Stomach (tissue), 9 donors: ENCODE data around the gene BCL2. TPM values are rescaled to one million over a fixed set of nuclear protein-coding genes. Genes with fewer than 3 reads are reported as not detected.

Experiments used
- DNase-seq, 2 donors: peaks; one replicate each; pipeline versions ENCODE4 v3.0.0 to v3.0.0-alpha.2; 2013 to 2019
- H3K27ac ChIP-seq, 5 donors: fragments of 200-600 bp in 4 of 5; sonication (generic) in 4 of 5; one replicate each; pipeline ENCODE4 v1.5.1; 2013 to 2019; ENCODE audit warnings: mild to moderate bottlenecking in 1 of 5, moderate library complexity in 1 of 5
- H3K27me3 ChIP-seq, 3 donors: fragments of 200-600 bp; sonication (generic); one replicate each; pipeline ENCODE4 v1.5.1; 2017 to 2019; ENCODE audit warnings: mixed run types in 1 of 3
- H3K36me3 ChIP-seq, 4 donors: fragments of 200-600 bp; sonication (generic); 1 replicate in 3 of 4; 2 replicates in 1 of 4; pipeline ENCODE4 v1.5.1; 2016 to 2019
- H3K4me1 ChIP-seq, 4 donors: fragments of 200-600 bp; sonication (generic); one replicate each; pipeline ENCODE4 v1.5.1; 2016 to 2019
- H3K4me3 ChIP-seq, 4 donors: fragments of 200-600 bp; sonication (generic) in 3 of 4; one replicate each; pipeline ENCODE4 v1.5.1; 2016 to 2019; ENCODE audit warnings: mild to moderate bottlenecking in 1 of 4
- H3K9me3 ChIP-seq, 4 donors: fragments of 200-600 bp; sonication (generic); one replicate each; pipeline ENCODE4 v1.5.1; 2016 to 2019
- EP300 ChIP-seq: sonication (generic); formaldehyde crosslinking; IDR thresholded peaks from one replicate; pipeline ENCODE4 v1.6.1; 2017; ENCODE audit warnings: antibody characterized with exemption
- POLR2A ChIP-seq, 4 donors: fragments of 450-650 bp; IDR thresholded peaks; one replicate each; pipeline ENCODE4 v1.6.1; 2016; ENCODE audit warnings: antibody characterized with exemption in 4 of 4, control low read depth in 2 of 4, mild to moderate bottlenecking in 1 of 4, moderate library complexity in 1 of 4
- POLR2AphosphoS5 ChIP-seq, 3 donors: sonication (generic); formaldehyde crosslinking; IDR thresholded peaks; one replicate each; pipeline ENCODE4 v1.6.1; 2016; ENCODE audit warnings: antibody characterized with exemption in 3 of 3
- WGBS, 5 donors: extraction: QIAGEN DNeasy Blood & Tissue Kit in 3 of 5; methylation state at CpG; one replicate each; pipeline versions ENCODE4 v1.1.5 to v1.1.7; 2013 to 2018; 5-methylcytosine and 5-hydroxymethylcytosine counted together
- intact Hi-C: fragments of 100-400 bp; cut with DNase I; formaldehyde crosslinking; loops from one replicate; pipeline ENCODE4 v1.15.1; 2023; ENCODE audit warnings: low total_unique reads
- polyA plus RNA-seq, 3 donors: library from polyadenylated mRNA; stranded (reverse); fragments of 200-250 nt; gene quantifications; one replicate each; pipeline ENCODE4 v1.2.3, GENCODE V29; 2013
- total RNA-seq, 5 donors: library from RNA; depleted of rRNA; stranded (reverse); fragments of >200 nt; gene quantifications; one replicate each; pipeline versions ENCODE4 v1.1.0 to v1.2.3, GENCODE V29; 2014 to 2016
- TF ChIP-seq, protein P1 (sequence below), 7 experiments: fragments of 450-650 bp in 4 of 7; fragments of 200-600 bp in 3 of 7; sonication (generic) in 3 of 7; IDR thresholded peaks; one replicate each; pipeline ENCODE4 v1.5.1; 2016 to 2019; ENCODE audit warnings: antibody characterized with exemption in 7 of 7, control low read depth in 2 of 7, mild to moderate bottlenecking in 1 of 7
- donor health status: healthy with polysubstance abuse.
- donor health status: Bipolar disorder and iron deficiency.
- donor health status: healthy.

BCL2 gene
- total and polyA plus RNA-seq, 8 donors = 1.5 to 53.9 (median 6.0) TPM

DNA sequence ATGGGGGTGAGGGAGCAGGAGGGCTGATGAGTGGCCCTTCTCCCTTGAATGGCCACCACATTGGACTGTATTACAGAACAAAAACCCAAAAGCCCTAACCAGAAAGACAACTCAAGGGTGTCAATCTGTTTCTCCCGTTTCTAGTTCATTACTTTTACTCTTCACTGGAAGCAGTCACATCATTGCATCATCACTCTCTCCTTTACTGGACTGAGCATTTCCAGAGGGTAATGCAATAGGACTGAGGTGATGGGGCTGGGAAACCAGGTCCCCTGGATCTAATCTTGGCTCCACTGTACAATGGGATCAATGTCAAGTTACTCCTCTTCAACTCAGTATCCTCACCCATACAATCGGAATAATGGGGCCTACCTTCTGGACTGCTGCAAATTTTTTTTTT is 56.1 kb downstream of the BCL2 start:
- Histone ChIP-seq H3K27me3 (no peaks in the 10 kb centered on the region), H3K27ac (peak overlapping the region in 4 of 5 donors; percentile 52 to 85 (median 58)), H3K36me3 (no peaks in the 10 kb centered on the region), H3K4me3 (no peak overlapping the region), H3K4me1 (peaks cover 0 to 61% (median 10%) of the 10 kb centered on the region in 4 donors), H3K9me3 (no peaks in the 10 kb centered on the region)
- intact Hi-C loops = no loop called here
- no peak for DNase-seq
- WGBS, 5 donors = 78 to 90% (median 85%) methylated on average over 2 of the region's 2 CpGs
- TF ChIP-seq POLR2A (IDR thresholded peaks at IDR 0.05) (no peak), EP300 (no peak), POLR2AphosphoS5 (IDR thresholded peaks at IDR 0.05) (no peak)
- TF ChIP-seq, protein P1, sequence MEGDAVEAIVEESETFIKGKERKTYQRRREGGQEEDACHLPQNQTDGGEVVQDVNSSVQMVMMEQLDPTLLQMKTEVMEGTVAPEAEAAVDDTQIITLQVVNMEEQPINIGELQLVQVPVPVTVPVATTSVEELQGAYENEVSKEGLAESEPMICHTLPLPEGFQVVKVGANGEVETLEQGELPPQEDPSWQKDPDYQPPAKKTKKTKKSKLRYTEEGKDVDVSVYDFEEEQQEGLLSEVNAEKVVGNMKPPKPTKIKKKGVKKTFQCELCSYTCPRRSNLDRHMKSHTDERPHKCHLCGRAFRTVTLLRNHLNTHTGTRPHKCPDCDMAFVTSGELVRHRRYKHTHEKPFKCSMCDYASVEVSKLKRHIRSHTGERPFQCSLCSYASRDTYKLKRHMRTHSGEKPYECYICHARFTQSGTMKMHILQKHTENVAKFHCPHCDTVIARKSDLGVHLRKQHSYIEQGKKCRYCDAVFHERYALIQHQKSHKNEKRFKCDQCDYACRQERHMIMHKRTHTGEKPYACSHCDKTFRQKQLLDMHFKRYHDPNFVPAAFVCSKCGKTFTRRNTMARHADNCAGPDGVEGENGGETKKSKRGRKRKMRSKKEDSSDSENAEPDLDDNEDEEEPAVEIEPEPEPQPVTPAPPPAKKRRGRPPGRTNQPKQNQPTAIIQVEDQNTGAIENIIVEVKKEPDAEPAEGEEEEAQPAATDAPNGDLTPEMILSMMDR (IDR thresholded peaks at IDR 0.05) = no peak

DNA sequence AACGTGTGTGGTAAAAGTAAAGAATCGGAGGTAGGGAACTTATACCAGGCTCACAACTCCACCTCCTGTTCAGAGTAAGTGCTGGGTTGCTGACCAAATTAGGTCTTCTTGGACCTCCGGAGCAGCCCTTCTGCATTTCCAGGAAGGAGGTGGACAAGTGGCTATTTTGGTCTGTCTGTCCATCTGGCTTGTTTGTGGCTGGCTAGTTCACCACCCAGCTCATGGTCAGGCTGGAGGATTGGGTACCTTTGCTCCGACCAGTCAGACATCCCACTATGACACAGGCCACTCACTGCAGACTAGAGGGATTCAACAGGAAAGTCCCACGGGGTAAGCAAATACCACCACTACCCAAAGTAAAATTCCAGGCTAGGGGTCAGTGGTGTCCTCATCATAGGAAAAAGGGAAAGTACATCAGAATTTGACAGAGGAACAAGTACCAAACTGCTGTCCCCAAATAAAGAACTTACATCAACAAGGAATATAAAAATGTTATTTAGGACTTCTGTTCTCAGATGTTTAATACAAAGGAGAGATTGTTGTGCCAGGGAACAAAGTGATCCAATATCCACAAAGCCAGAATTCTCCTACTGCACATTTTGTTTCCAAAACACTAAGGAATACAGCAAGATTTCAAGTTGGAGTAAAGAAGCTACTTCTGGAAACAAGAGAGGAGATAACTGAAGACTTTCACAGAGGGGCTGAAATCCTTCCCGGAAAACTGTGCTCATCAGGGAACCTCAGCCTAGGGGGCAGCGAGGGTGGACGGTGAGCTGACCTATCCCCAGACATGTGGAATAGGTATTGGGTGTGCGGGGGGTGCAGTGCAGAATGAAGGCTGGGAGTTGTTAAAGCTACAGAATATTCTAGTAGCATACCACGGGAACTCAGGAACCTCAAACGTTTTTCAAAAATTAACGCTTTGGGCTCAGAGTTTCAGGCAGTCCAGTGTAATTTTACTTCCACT is 56.9 kb downstream of the BCL2 start:
- peaks cover 0 to 62% (median 10%) of the 10 kb centered on the region in 4 donors for H3K4me1 ChIP-seq
- no peaks in the 10 kb centered on the region for H3K36me3 ChIP-seq
- 49 to 73% (median 69%) methylated on average over 12 of the region's 12 CpGs for WGBS, 5 donors
- peak overlapping the region in 4 of 5 donors; percentile 52 to 85 (median 58) for H3K27ac ChIP-seq
- TF ChIP-seq POLR2AphosphoS5 (IDR thresholded peaks at IDR 0.05) (no peak), EP300 (no peak), POLR2A (IDR thresholded peaks at IDR 0.05) (no peak)
- TF ChIP-seq, protein P1 (IDR thresholded peaks at IDR 0.05) = no peak
- H3K9me3 ChIP-seq = no peaks in the 10 kb centered on the region
- H3K4me3 ChIP-seq = no peak overlapping the region
- intact Hi-C loops = no loop called here
- no peak for DNase-seq
- H3K27me3 ChIP-seq = no peaks in the 10 kb centered on the region

DNA sequence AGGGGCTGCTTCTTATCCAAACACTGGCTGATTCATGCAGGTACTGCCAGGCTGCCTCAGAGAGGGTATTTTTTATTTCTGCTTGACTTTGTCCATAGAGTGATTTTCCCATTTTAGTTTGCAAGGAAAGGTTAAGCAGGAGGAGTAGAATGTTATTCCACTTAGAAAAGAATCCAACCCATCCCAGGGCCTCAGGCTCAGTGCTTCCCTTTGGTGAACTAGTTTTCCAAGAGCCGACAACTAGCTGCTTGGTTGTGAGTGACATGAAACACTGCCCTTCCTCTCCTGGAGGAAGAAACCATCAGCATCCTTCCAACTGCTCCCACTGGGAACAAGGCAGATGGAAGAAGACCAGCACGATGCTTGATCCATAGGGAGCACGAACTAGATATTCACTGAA is 58.5 kb downstream of the BCL2 start:
- TF ChIP-seq POLR2AphosphoS5 (IDR thresholded peaks at IDR 0.05) (no peak), EP300 (no peak), POLR2A (IDR thresholded peaks at IDR 0.05) (no peak)
- TF ChIP-seq, protein P1 (IDR thresholded peaks at IDR 0.05) = no peak
- intact Hi-C loops = no loop called here
- no peaks in the 10 kb centered on the region for H3K36me3 ChIP-seq
- DNase-seq = no peak
- no peaks in the 10 kb centered on the region for H3K27me3 ChIP-seq
- 82 to 91% (median 86%) methylated on average over 3 of the region's 3 CpGs for WGBS, 5 donors
- H3K9me3 ChIP-seq = no peaks in the 10 kb centered on the region
- H3K4me3 ChIP-seq = no peak overlapping the region
- H3K4me1 ChIP-seq = peaks cover 0 to 60% (median 15%) of the 10 kb centered on the region in 4 donors
- H3K27ac ChIP-seq = peak overlapping the region in 2 of 5 donors; percentile 11 to 85

DNA sequence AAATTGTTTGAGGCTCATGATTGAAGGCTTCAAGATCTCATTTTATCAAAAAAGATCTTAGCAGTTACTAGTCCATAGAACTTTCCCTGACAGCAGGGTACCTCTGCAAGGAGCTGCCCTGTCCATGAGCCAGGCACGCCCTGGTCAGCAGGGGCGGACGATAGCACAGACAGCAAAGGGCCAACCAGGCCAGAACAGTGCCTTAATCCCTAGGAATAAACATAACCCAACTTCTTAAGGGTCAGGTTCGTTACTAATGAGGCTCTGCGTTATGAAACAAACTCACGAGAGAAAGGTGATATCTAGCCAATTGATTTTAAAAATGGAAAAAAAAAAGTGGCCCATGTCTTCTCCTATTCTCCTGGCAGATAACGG is 59.2 kb downstream of the BCL2 start:
- Histone ChIP-seq H3K36me3 (no peaks in the 10 kb centered on the region), H3K4me3 (no peak overlapping the region), H3K9me3 (no peaks in the 10 kb centered on the region), H3K27ac (peak overlapping the region in 1 of 5 donors; percentile 85), H3K27me3 (no peaks in the 10 kb centered on the region), H3K4me1 (peaks cover 0 to 60% (median 15%) of the 10 kb centered on the region in 4 donors)
- TF ChIP-seq EP300 (no peak), POLR2A (IDR thresholded peaks at IDR 0.05) (no peak), POLR2AphosphoS5 (IDR thresholded peaks at IDR 0.05) (peak in 1 of 3 donors; percentile 32)
- TF ChIP-seq, protein P1 (IDR thresholded peaks at IDR 0.05) = no peak
- DNase-seq = no peak
- intact Hi-C loops = no loop called here
- 39 to 55% (median 47%) methylated on average over 7 of the region's 7 CpGs for WGBS, 5 donors
